Ishikawa (cell line): ENCODE results near the gene PIGQ.

Source experiments
- CEBPB ChIP-seq: IDR thresholded peaks from 2 replicates; pipeline ENCODE4 v1.6.1; 2012
- CREB1 ChIP-seq: IDR thresholded peaks from 2 replicates; pipeline ENCODE4 v1.6.1; 2012; ENCODE audit warnings: low read depth
- EGR1 ChIP-seq: IDR thresholded peaks from 2 replicates; pipeline ENCODE4 v1.6.1; 2012
- EP300 ChIP-seq: IDR thresholded peaks from 2 replicates; pipeline ENCODE4 v1.6.1; 2012; ENCODE audit warnings: borderline replicate concordance
- FOXM1 ChIP-seq: IDR thresholded peaks from 2 replicates; pipeline ENCODE4 v1.6.1; 2012; ENCODE audit warnings: low read depth, borderline replicate concordance
- MAX ChIP-seq: IDR thresholded peaks from 2 replicates; pipeline ENCODE4 v1.6.1; 2012
- NFIC ChIP-seq: IDR thresholded peaks from 2 replicates; pipeline ENCODE4 v1.6.1; 2012
- RAD21 ChIP-seq: IDR thresholded peaks from 2 replicates; pipeline ENCODE4 v1.6.1; 2012; ENCODE audit warnings: low read depth
- REST ChIP-seq: IDR thresholded peaks from 2 replicates; pipeline ENCODE4 v1.6.1; 2012; ENCODE audit warnings: low read depth, mild to moderate bottlenecking
- TAF1 ChIP-seq: IDR thresholded peaks from 2 replicates; pipeline ENCODE4 v1.6.1; 2012; ENCODE audit warnings: low read depth, mild to moderate bottlenecking
- TCF12 ChIP-seq: IDR thresholded peaks from 2 replicates; pipeline ENCODE4 v1.6.1; 2012; ENCODE audit warnings: low read depth
- TEAD4 ChIP-seq: IDR thresholded peaks from 2 replicates; pipeline ENCODE4 v1.6.1; 2012
- USF1 ChIP-seq: IDR thresholded peaks from 2 replicates; pipeline ENCODE4 v1.6.1; 2012
- YY1 ChIP-seq: IDR thresholded peaks from 2 replicates; pipeline ENCODE4 v1.6.1; 2012; ENCODE audit warnings: low read depth
- ZBTB7A ChIP-seq: IDR thresholded peaks from 2 replicates; pipeline ENCODE4 v1.6.1; 2012; ENCODE audit warnings: low read depth

PIGQ gene

GRCh38 chr16:558298-559020, 11.3 kb upstream of the PIGQ start:
- TF ChIP-seq EGR1 (no peak), NFIC (no peak), YY1 (no peak), EP300 (no peak), TAF1 (no peak), USF1 (0 out of 2 replicates have a peak, but pooled peaks have one; percentile 23)

- TF ChIP-seq TAF1, result no peak
- TF ChIP-seq YY1, result no peak
- TF ChIP-seq CREB1, result no peak
- no peak for TF ChIP-seq USF1
- TF ChIP-seq NFIC, result no peak
- TF ChIP-seq CEBPB, result no peak
- TF ChIP-seq MAX, result no peak
- no peak for TF ChIP-seq TCF12
- TF ChIP-seq FOXM1, result no peak
- TF ChIP-seq TEAD4, result no peak
- no peak for TF ChIP-seq ZBTB7A
- no peak for TF ChIP-seq EP300
- TF ChIP-seq EGR1, result no peak
- TF ChIP-seq REST, result no peak
- TF ChIP-seq RAD21, result no peak
Observed at GRCh38 chr16:559021-559380, 10.8 kb upstream of the PIGQ start.

- TF ChIP-seq FOXM1 (no peak), RAD21 (no peak), MAX (no peak), TCF12 (no peak), EP300 (no peak), USF1 (no peak), CREB1 (no peak), TEAD4 (no peak), EGR1 (no peak)
Observed at GRCh38 chr16:559411-560203, 10.2 kb upstream of the PIGQ start.

- TF ChIP-seq REST (no peak), USF1 (no peak), CREB1 (no peak), TAF1 (no peak), MAX (no peak), EGR1 (no peak), NFIC (no peak), FOXM1 (no peak), YY1 (no peak)
Observed at GRCh38 chr16:560204-560700, 9.5 kb upstream of the PIGQ start, which contains the start of gene PRR35. PRR35 (plus strand) TSS chr16:560394; CDS start chr16:563295, 2,901 bp downstream.
